B cell (primary cell): ENCODE data around the gene ID3. TPM values are rescaled to one million over a fixed set of nuclear protein-coding genes. Genes with fewer than 3 reads are reported as not detected.

Experiments
- ATAC-seq: fragments of 200-7000 bp; cut with Tn5 transposase; one replicate; pipeline ENCODE4 v1.10.0; 2021; ENCODE audit warnings: low read depth, mild to moderate bottlenecking, moderate number of reproducible peaks, moderate library complexity
- CTCF ChIA-PET: fragments of 350-600 bp; sonication (Branson Sonifier 250); formaldehyde crosslinking; loops from one replicate; lab custom pipeline; 2021; ENCODE audit warnings: antibody characterized with exemption, inconsistent platforms; lab: Charles Lee
- POLR2A ChIA-PET: fragments of 350-600 bp; sonication (Branson Sonifier 250); formaldehyde crosslinking; loops from one replicate; lab custom pipeline; 2021; ENCODE audit warnings: antibody characterized with exemption; lab: Charles Lee
- DNase-seq: peaks from one replicate; pipeline ENCODE4 v3.0.0; 2013
- H2AFZ ChIP-seq: 2 replicates; pipeline ENCODE4 v1.6.1; 2012; ENCODE audit warnings: mild to moderate bottlenecking, low read depth, low read length; ENCODE audit not compliant: insufficient read depth, poor library complexity, severe bottlenecking
- H3K27ac ChIP-seq, 2 donors: 1 replicate in 1 of 2; 2 replicates in 1 of 2; pipeline ENCODE4 v1.5.1; 2012 to 2013; ENCODE audit warnings: low read length in 2 of 2, mild to moderate bottlenecking in 2 of 2, moderate library complexity in 1 of 2
- H3K27me3 ChIP-seq, 4 experiments: fragments of 200-600 bp in 1 of 4; sonication (generic) in 1 of 4; replicated peaks in 1 of 4; 1 replicate in 2 of 4; 2 replicates in 2 of 4; pipeline versions ENCODE4 v1.6.1 to v1.7.0; 2013 to 2016; ENCODE audit warnings: low read length in 3 of 4, mild to moderate bottlenecking in 2 of 4, mixed read lengths in 1 of 4, moderate library complexity in 1 of 4; ENCODE audit not compliant: insufficient read depth in 4 of 4, control insufficient read depth in 3 of 4; ENCODE audit errors: control extremely low read depth in 1 of 4
- H3K36me3 ChIP-seq, 2 experiments: replicated peaks in 1 of 2; 1 replicate in 1 of 2; 2 replicates in 1 of 2; pipeline versions ENCODE4 v1.6.1 to v1.7.1; 2013; ENCODE audit warnings: low read length in 1 of 2; ENCODE audit not compliant: insufficient read depth in 2 of 2, control insufficient read depth in 1 of 2; ENCODE audit errors: control extremely low read depth in 1 of 2, extremely low read depth in 1 of 2
- H3K4me1 ChIP-seq, 2 donors: fragments of 200-600 bp in 1 of 2; sonication (generic) in 1 of 2; 1 replicate in 1 of 2; 2 replicates in 1 of 2; pipeline versions ENCODE4 v1.5.1 to v1.6.1; 2013 to 2017; ENCODE audit warnings: low read length in 2 of 2; ENCODE audit not compliant: control insufficient read depth in 2 of 2, insufficient read depth in 2 of 2
- H3K4me2 ChIP-seq: replicated peaks from 2 replicates; pipeline ENCODE3; 2012; ENCODE audit warnings: mild to moderate bottlenecking, low read depth, low read length; ENCODE audit not compliant: poor library complexity, severe bottlenecking
- H3K4me3 ChIP-seq, 5 experiments: fragments of 200-600 bp in 1 of 5; sonication (generic) in 1 of 5; 1 replicate in 3 of 5; 2 replicates in 2 of 5; pipeline versions ENCODE4 v1.5.1 to v1.7.0; 2011 to 2016; ENCODE audit warnings: low read length in 4 of 5, mild to moderate bottlenecking in 4 of 5, low read depth in 2 of 5, control low read depth in 1 of 5, moderate library complexity in 1 of 5; ENCODE audit not compliant: insufficient read depth in 1 of 5; ENCODE audit errors: control extremely low read depth in 1 of 5, extremely low read depth in 1 of 5
- H3K79me2 ChIP-seq: fragments of 200-600 bp; sonication (generic); one replicate; pipeline ENCODE4 v1.6.0; 2016; ENCODE audit warnings: low read length; ENCODE audit not compliant: control insufficient read depth, insufficient read depth
- H3K9ac ChIP-seq: fragments of 200-600 bp; sonication (generic); 2 replicates; pipeline ENCODE4 v1.6.1; 2017; ENCODE audit warnings: mild to moderate bottlenecking, low read length, moderate library complexity
- H3K9me3 ChIP-seq, 3 donors: one replicate each; pipeline versions ENCODE4 v1.6.1 to v1.7.1; 2013; ENCODE audit warnings: low read length in 2 of 3; ENCODE audit not compliant: control insufficient read depth in 2 of 3, insufficient read depth in 1 of 3; ENCODE audit errors: control extremely low read depth in 1 of 3
- H4K20me1 ChIP-seq: 2 replicates; pipeline ENCODE4 v1.6.0; 2012; ENCODE audit warnings: mild to moderate bottlenecking, low read length; ENCODE audit not compliant: insufficient read depth, control insufficient read depth, poor library complexity, severe bottlenecking
- H3K27ac Mint-ChIP-seq: one replicate; pipeline ENCODE4 v1.8.0; 2021; ENCODE audit warnings: mixed read lengths
- H3K27me3 Mint-ChIP-seq: one replicate; pipeline ENCODE4 v1.8.0; 2021; ENCODE audit warnings: mixed read lengths
- H3K4me1 Mint-ChIP-seq: one replicate; pipeline ENCODE4 v1.8.0; 2021; ENCODE audit warnings: mixed read lengths
- H3K4me3 Mint-ChIP-seq: one replicate; pipeline ENCODE4 v1.8.0; 2021; ENCODE audit warnings: mixed read lengths
- H3K9me3 Mint-ChIP-seq: one replicate; pipeline ENCODE4 v1.8.0; 2022; ENCODE audit warnings: mixed read lengths; ENCODE audit not compliant: insufficient read depth
- EZH2 ChIP-seq: IDR thresholded peaks from 2 replicates; pipeline ENCODE4 v1.6.1; 2012; ENCODE audit warnings: borderline replicate concordance, low read depth, mild to moderate bottlenecking, moderate library complexity, low read length; ENCODE audit not compliant: insufficient read depth, poor library complexity, severe bottlenecking
- WGBS: methylation state at CpG from one replicate; pipeline ENCODE4 v1.1.5; 2013; ENCODE audit warnings: missing lambda C conversion rate; ENCODE audit not compliant: insufficient coverage; 5-methylcytosine and 5-hydroxymethylcytosine counted together
- intact Hi-C: fragments of 100-400 bp; cut with micrococcal nuclease; formaldehyde crosslinking; loops from one replicate; pipeline ENCODE4 v1.10.0; 2022
- polyA plus RNA-seq: library from polyadenylated mRNA; depleted of rRNA; stranded (reverse); fragments of >200 nt; gene quantifications from 2 replicates; pipeline ENCODE4 v1.2.3, GENCODE V29; 2012
- total RNA-seq, 2 donors: library from RNA; stranded (reverse); fragments of 120-200 nt in 1 of 2; gene quantifications; 1 replicate in 1 of 2; 2 replicates in 1 of 2; pipeline versions ENCODE4 v1.2.3 to v1.2.4, GENCODE V29; 2013 to 2022
- TF ChIP-seq, protein P1 (sequence below): fragments of 200-600 bp; IDR thresholded peaks from one replicate; pipeline ENCODE4 v1.8.0; 2022; ENCODE audit warnings: antibody characterized with exemption, mild to moderate bottlenecking

ID3 gene
- total and polyA plus RNA-seq, 2 donors (not counting 1 experiment from before 2014, with no cell fraction given), result 212 to 367 TPM

DNA sequence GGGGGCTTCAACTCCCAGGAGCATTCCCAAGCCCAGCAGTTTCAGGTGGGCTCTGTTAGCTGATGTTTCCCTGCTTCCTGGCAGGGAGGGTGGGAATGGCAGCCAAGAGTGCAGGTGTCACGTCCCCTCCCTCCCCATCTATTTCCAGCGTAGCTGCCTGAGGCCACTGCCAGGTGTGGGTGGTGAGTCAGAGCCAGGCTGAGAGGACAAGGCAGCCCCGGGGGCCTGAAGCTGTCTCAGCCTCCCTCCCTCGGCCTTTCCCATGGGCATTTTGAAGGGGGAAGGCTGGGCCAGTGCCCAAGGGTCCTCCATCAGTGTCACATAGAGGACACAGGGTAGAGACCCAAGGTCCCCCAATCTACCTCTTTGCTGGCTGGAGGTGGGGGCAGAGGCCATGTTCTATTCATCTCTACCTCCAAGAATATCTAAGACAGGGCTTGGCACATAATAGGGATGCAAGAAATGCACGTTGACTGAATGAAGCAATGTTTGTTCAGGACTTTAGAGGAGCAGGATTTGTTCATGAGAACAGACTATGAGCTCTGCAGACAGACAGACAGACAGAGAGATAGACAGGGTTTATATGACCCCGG, 34.4 kb upstream of the ID3 start:
- H4K20me1 ChIP-seq, result no peaks in the 10 kb centered on the region
- intact Hi-C loops, result no loop called here
- no peaks in the 10 kb centered on the region for H3K36me3 ChIP-seq
- Mint-ChIP-seq H3K9me3 (no peaks in the 10 kb centered on the region), H3K27ac (peak overlapping the region; percentile 96), H3K4me1 (peaks cover 94% of the 10 kb centered on the region), H3K27me3 (no peaks in the 10 kb centered on the region), H3K4me3 (peak overlapping the region; percentile 58)
- ChIA-PET POLR2A (interaction anchor here (0.6 to 6.9 kb wide), 8 partner anchors 13 to 908 kb away, joined by 3 to 164 read pairs (median 32); partner anchors contain the start of gene ID3), CTCF (interaction anchor here (0.6 to 15.1 kb wide), 11 partner anchors 10 to 53 kb away, joined by 3 to 250 read pairs (median 14); partner anchors contain the start of gene ID3)
- H2AFZ ChIP-seq, result peak overlapping the region; percentile 8
- ATAC-seq (peak; percentile 6), DNase-seq (no peak)
- peak overlapping the region; percentile 75 for H3K4me2 ChIP-seq
- H3K4me3 ChIP-seq, result no peak overlapping the region
- no peaks in the 10 kb centered on the region for H3K27me3 ChIP-seq
- peak overlapping the region; percentile 81 to 83 for H3K27ac ChIP-seq
- peak overlapping the region; percentile 3 for H3K9ac ChIP-seq
- H3K79me2 ChIP-seq, result no peaks in the 10 kb centered on the region
- 38% methylated on average over 4 of the region's 6 CpGs for WGBS
- H3K4me1 ChIP-seq, result peaks cover 98 to 99% of the 10 kb centered on the region in 2 donors
- H3K9me3 ChIP-seq, result no peaks in the 10 kb centered on the region
- no peak for TF ChIP-seq EZH2
- TF ChIP-seq, protein P1, sequence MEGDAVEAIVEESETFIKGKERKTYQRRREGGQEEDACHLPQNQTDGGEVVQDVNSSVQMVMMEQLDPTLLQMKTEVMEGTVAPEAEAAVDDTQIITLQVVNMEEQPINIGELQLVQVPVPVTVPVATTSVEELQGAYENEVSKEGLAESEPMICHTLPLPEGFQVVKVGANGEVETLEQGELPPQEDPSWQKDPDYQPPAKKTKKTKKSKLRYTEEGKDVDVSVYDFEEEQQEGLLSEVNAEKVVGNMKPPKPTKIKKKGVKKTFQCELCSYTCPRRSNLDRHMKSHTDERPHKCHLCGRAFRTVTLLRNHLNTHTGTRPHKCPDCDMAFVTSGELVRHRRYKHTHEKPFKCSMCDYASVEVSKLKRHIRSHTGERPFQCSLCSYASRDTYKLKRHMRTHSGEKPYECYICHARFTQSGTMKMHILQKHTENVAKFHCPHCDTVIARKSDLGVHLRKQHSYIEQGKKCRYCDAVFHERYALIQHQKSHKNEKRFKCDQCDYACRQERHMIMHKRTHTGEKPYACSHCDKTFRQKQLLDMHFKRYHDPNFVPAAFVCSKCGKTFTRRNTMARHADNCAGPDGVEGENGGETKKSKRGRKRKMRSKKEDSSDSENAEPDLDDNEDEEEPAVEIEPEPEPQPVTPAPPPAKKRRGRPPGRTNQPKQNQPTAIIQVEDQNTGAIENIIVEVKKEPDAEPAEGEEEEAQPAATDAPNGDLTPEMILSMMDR, result no peak

GRCh38 chr1:23593042-23593521, 33.8 kb upstream of the ID3 start:
- H3K9ac ChIP-seq, result peak overlapping the region; percentile 3
- Mint-ChIP-seq H3K9me3 (no peaks in the 10 kb centered on the region), H3K27me3 (no peaks in the 10 kb centered on the region), H3K4me3 (peak overlapping the region; percentile 58), H3K27ac (peak overlapping the region; percentile 96), H3K4me1 (peaks cover 95% of the 10 kb centered on the region)
- H4K20me1 ChIP-seq, result no peaks in the 10 kb centered on the region
- peaks cover 97 to 99% of the 10 kb centered on the region in 2 donors for H3K4me1 ChIP-seq
- no peaks in the 10 kb centered on the region for H3K36me3 ChIP-seq
- peak overlapping the region; percentile 75 for H3K4me2 ChIP-seq
- TF ChIP-seq, protein P1, result no peak
- no peak for TF ChIP-seq EZH2
- H3K4me3 ChIP-seq, result peak overlapping the region in 1 of 5 experiments; percentile 7
- 67% methylated on average over 3 of the region's 5 CpGs for WGBS
- DNase-seq (no peak), ATAC-seq (no peak)
- ChIA-PET CTCF (interaction anchor here (0.9 to 15.1 kb wide), 12 partner anchors 10 to 47 kb away, joined by 3 to 250 read pairs (median 14); partner anchors contain the start of gene ID3), POLR2A (interaction anchor here (0.6 to 6.9 kb wide), 12 partner anchors 13 to 908 kb away, joined by 3 to 164 read pairs (median 13); partner anchors contain the start of gene ID3)
- no peaks in the 10 kb centered on the region for H3K27me3 ChIP-seq
- peak overlapping the region; percentile 8 for H2AFZ ChIP-seq
- no peaks in the 10 kb centered on the region for H3K9me3 ChIP-seq
- intact Hi-C loops, result no loop called here
- H3K79me2 ChIP-seq, result no peaks in the 10 kb centered on the region
- peak overlapping the region; percentile 81 to 83 for H3K27ac ChIP-seq
